ENCODE measurements around the gene ZCCHC4.
"Not testable (repeated sequence)": the region's sequence is repeated elsewhere in the genome, so short reads cannot be mapped to it uniquely, and the experiment has no call there.

Gene ZCCHC4

DNA sequence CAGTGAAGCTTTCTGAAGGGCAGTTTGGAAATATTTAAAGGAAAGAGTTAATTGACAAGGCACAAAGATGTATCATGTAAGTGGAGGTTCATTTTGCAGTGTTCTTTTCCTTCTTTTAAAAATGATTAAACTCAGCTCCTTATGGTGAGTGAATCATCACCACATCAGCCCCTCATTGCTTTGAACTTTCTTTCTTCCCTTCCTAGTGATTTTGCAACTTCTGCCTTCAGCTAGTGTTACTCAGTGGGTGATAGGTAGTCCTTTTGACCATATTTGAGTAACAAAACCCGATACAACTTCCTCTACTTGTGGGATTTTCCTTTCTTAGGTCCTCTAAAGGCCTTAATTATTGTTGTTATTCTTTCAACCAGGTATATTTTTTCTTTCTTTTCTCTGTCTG, 8.2 kb downstream of the ZCCHC4 start:
- DNase-seq (ENCODE audit: extremely low read depth in 1 of 2, low read depth in 1 of 2), result no peak

DNA sequence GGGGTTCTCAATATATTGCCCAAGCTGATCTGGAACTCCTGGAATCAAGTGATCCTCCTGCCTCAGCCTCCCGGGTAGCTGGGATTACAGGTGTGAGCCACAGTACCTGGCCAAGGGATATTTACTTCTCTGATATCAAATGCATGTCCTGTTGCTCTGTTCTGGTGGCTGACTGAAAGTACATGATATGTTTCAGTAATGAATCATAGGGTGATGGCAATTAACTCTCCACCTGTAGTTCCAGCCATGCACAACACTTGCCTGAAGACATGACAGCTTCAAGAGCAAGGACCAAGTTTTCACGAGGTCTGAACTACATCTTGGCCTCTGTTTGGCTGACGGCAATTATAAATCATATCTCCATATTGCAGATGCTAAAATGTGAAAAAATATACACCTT, 9.1 kb downstream of the ZCCHC4 start:
- no peak for DNase-seq (ENCODE audit: extremely low read depth in 1 of 2, low read depth in 1 of 2)

DNA sequence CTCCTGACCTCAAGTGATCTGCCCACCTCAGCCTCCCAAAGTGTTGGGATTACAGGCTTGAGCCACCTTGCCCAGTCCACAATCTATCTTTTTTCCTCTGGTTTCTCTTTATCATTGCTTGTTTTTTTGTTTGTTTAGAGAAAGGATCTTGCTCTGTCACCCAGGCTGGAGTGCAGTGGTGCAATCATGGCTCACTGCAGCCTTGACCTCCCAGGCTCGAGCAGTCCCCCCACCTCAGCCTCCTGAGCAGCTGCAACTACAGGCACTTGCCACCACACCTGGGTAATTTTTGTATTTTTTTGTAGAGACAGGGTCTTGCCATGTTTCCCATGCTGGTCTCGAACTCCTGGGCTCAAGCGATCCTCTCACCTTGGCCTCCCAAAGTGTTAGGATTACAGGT, 15.9 kb downstream of the ZCCHC4 start:
- not testable (repeated sequence) for DNase-seq (ENCODE audit: extremely low read depth in 1 of 2, low read depth in 1 of 2)

DNA sequence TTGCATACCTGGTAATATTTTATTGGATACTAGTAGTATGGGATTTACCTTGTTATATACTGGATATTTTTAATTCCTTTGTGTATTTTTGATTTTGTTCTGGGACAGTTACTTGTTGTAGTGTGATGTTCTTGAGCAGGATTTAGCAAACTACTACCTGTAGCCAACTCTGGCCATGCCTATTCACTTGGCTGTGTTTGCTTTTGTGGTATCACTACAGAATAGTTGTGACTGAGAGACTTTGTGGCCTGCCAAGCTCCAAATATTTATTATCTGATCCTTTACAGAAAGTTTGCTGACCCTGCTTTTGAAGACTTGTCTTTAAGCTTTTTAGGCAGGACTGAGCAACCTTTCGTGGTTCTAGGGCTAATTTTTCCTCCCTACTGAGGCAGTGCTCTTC, 17.8 kb downstream of the ZCCHC4 start:
- no peak for DNase-seq (ENCODE audit: extremely low read depth in 1 of 2, low read depth in 1 of 2)

DNA sequence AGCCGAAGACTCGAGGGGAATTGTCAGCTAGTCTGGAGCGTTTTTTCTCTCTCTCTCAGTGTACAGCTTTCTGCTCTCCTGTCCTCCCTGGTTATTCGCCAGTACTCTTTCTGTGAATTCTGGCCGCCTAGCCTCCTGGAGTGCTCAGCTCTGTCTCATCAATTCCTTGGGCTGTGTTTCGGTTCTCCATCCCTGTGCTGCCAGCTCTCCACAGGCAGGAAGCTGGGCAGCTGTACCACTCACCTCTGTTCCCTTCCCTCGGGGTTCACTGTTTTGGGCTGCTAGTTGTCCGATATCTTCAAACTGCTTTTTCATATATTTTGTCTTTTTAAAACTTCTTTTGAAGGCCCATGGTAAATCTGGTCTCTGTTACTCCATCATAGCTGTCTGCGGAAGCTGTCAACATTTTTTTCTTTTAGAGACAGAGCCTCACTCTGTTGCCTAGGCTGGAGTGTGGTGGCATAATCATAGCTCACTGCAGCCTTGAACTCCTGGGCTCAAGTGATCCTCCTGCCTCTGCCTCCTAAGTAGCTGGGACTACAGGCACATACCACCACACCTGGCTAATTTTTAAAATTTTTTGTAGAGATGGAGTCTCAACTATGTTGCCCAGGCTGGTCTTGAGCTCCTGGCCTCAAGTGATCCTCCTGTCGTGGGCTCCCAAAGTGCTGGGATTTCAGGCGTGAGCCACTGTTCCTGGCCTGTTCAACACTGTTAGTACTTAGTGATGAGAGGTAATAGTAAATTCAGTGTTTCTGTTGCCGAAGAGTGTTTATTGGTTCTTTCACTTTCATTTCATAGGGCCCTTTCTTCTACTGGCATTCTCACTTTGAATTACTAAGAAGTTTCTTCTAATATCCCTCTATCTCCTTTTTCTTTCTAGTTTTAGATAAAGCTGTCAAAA, 18.6 kb downstream of the ZCCHC4 start:
- DNase-seq (ENCODE audit: extremely low read depth in 1 of 2, low read depth in 1 of 2), result no peak

DNA sequence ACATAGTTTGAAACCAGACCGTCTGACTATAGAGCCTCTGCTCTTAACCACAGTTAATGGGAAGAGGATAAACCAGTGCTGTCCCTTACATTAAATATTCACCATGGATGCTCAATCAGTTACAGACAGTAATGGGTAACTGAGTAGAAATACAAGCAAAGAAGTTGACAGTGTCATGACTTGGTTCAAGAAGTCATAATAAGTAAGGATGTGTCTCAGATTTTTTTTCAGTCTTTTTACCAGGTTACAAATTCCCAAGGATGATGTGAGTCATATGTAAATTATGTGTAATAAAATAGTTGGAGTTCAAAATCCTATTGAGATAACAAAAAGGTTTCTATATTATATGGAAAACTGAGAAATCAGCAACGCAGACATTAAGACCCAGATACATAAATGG, 31.1 kb downstream of the ZCCHC4 start:
- no peak for DNase-seq (ENCODE audit: extremely low read depth in 1 of 2, low read depth in 1 of 2)

DNA sequence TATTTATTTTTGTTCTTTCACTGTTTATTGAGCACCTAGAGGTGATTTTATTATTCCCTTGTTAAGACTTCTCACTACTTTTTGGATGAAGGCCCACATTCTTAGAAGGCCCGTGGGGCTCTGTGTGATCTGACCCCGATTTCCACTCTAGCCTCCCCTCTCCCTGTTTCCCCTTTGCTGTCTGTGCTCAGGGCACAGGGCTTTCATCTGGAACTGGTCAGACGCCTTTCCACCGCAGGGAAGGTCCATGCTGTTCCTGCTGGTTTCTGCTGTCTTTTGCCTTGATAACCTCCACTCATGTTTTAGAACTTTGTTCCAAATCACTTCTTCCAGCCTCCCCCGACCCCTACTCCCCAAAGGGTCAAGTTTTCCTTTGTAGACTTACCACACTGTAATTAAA, 33.2 kb downstream of the ZCCHC4 start:
- DNase-seq (ENCODE audit: extremely low read depth in 1 of 2, low read depth in 1 of 2), result no peak

DNA sequence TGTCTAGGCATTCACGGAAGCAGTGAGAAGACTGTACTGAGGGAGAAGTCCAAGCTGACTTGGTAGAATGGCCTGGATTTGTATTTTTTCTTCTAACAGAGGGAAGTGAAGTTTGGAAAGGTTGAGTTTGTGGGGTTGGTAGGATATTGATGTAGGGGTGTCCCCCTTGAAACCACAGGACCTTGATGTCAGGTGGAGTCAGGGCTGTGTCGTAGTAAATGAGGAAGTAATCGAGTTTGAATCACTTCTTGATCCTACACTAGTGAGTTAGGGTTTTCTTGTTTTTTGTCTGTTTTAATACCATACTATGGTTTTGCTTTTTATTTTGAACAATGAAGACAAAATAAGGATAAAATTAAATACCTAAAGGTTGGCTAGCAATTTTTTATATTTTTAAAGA, 34.3 kb downstream of the ZCCHC4 start:
- DNase-seq (ENCODE audit: extremely low read depth in 1 of 2, low read depth in 1 of 2), result no peak

DNA sequence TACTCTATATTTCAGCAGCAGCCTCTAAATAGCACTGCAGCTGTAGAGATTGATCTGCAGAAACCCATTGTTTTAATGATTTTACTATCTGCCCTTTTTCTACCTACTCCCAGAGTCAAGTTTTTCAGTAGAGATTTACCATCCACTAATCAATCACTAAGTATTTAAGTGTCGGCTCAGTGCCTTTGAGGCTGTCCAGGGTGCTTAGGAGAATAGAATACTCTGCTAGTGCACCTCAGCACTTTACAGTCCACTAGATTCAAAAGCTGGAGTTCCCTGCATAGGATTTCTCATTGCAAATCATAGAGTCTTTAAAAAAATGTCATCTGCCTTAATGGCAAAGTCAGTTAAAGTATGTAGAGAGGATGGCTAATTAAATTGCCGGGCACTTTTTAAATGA, 34.9 kb downstream of the ZCCHC4 start:
- no peak for DNase-seq (ENCODE audit: extremely low read depth in 1 of 2, low read depth in 1 of 2)

DNA sequence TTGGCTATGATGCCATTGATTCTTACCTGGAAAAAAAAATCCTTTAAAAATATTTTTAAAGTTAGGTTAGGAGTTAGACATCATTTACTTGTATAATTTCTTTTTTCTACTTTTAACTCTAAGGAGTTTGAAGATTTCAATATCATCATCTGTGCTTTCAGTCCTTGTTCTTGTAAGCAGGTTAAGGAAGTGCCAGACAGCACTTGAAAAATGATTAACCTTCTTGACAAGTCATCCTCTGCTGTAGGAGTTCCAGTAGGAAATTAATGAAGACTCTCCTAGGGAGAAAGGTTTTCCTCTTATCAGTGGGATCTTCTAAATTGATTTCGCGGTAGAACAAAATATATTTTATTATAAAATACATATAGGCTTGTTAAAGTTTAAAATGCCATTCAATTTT, 35.4 kb downstream of the ZCCHC4 start:
- no peak for DNase-seq (ENCODE audit: extremely low read depth in 1 of 2, low read depth in 1 of 2)

DNA sequence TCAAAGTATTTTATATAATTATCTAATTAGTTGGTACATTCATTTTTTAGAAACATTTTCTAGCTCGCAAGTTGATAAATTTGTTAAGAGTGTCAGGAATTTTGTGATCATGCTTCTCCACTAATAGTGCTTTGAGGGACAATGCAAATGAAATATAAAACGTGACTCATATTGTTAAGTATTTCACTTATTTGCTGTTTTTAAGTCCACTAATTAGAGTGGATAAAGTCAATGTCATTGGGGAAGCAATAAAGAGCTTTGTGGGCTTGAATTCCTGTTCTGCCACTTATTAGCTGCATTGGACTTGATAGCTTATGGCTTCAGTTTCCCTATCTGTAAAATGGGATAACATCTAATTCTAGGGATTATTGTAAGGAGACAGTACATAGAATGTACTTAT, 38.0 kb downstream of the ZCCHC4 start:
- no peak for DNase-seq (ENCODE audit: extremely low read depth in 1 of 2, low read depth in 1 of 2)

DNA sequence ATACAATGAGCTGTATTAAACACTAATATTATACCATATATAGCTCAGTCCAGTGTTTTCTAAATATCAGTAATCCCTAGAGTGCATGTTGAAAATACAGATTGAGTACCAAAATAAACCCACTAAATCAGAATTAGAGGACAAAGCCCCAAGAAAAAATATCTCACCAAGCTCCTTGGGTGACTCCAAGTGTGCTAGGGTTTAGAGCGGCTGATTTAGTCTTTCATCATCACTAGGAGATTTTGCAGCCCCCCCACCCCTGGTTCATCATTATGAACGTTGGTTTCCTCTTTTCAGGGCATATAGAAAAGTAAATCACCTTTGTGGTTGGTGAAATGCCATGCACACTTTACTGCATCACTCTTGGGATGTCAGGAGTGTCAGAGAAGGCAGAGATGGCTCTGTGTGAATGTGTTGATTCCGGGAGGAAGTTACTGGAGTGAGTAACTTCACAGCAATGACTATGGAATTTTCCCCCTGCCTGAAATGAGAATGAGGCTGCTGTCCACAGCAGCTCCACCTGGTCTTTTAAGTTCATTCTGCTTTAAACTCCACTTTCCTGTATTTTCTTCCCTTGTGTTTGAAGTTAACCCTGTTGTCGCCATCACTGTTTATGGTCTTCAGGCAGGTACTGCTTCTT, 39.3 kb downstream of the ZCCHC4 start:
- no peak for DNase-seq (ENCODE audit: extremely low read depth in 1 of 2, low read depth in 1 of 2)

DNA sequence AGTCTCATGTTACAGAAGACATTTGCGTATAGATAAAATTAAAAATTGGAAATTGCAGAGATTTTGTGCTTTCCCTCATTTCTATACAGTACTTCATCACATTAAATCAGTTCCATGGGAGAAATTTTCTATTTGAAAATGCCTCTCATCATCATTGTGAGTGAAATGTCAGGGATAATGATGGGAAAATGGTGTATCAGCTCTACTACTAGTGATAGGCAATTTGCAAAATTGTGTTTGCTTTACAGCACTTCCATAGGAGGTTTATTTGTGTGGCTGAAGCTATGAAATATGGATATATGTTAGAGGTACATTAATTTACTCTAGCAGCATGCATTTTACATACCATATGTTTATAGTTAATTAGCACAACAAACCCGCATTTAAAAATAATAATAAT, 43.5 kb downstream of the ZCCHC4 start:
- no peak for DNase-seq (ENCODE audit: extremely low read depth in 1 of 2, low read depth in 1 of 2)

DNA sequence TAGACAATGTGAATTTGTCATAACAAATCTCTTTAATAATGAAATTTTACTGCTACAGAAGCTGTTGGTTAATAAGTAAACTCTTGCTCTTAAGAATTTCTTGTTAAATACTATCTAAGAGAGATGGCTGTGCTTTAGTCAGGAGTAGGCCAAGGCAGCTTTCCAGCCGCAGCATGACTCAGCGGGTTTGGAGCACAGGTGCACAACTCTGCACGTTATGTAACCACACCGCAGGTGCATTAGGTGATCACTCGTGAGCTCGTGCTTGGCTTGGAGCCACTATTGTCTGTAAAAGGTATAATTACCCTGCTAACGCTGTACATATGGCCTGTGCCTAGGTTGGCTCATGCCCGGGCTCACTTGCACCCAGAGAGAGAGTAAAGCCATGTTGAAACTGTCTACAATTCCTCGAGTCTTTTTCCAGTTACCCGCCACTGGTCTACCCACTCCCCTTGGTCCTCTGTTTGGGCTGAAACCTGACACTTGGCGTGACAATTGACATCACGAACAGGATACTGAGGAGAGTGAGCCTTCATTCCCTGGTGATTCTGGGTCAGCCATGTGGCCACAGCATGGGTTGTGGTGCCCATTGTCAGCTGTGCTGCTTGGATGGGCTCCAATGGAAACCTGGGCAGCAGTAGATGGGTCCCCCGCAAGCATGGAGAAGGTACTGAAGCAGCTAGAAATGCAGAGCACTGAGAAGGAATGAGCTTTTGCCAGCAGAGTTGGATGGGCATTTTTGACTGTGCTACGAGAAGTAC, 46.1 kb downstream of the ZCCHC4 start:
- DNase-seq (ENCODE audit: extremely low read depth in 1 of 2, low read depth in 1 of 2), result no peak

DNA sequence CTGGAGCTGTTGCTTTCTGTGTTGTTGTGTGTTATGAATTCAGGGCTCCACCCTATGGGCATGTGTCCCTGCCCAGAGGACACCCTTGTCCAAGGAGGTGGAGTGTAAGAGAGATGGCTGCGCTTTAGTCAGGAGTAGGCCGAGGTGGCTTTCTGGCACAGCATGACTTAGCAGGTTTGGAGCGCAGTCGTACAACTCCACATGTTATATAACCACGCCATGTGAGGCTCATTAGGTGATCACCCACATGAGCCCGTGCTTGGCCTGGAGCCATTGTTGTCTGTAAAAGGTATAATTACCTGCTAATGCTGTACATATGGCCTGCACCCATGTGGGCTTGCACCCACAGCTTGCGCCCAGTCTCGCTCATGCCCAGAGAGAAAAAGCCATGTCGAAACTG, 48.7 kb downstream of the ZCCHC4 start:
- DNase-seq (ENCODE audit: extremely low read depth in 1 of 2, low read depth in 1 of 2), result no peak

DNA sequence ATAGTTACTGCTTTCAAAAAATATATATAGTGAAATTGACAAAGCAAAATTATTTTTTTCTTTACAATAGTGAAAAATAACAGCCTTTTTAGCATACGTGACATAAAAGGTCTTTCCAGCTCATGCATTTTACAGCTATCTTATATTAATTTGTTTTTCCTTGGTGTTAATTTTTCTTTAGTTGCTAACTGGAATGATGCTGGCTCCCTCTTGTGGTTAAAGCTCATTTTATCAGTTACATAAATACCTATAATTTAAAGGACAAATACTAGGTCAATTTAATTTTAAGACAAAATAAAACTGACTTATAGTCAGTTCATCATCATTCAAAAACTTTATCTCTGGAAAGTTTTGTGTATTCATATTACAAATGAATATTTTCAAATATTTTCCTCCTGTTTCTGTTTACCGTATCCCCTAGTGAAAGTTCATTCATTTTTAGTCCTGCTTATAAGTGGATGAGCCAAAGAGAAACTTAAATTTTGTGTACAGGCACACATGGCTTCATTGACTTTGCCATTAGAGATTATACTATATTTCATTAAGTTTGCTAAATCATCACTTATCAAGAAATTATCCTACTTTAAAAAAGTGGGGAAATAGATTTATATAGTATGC, 54.5 kb downstream of the ZCCHC4 start:
- no peak for DNase-seq (ENCODE audit: extremely low read depth in 1 of 2, low read depth in 1 of 2)

DNA sequence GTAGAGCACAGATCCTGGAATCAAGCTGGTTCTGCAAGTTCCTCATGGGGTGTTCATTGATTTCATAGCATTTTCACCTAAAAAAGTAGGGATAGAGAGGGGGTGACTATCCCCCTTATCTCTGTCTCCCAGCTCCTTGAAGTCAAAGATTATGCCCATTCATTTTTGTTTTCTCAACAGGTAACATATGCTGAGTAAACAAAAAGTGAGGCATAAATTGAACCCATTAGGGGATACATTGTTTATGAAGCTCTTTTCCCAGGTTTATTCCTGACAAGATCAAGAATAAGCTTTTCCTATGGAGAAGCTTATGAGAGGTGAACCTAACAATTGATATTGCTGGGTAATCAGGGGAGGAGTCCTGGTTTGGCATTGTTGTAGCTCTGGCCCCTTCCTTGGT, 55.3 kb downstream of the ZCCHC4 start:
- DNase-seq (ENCODE audit: extremely low read depth in 1 of 2, low read depth in 1 of 2), result no peak

DNA sequence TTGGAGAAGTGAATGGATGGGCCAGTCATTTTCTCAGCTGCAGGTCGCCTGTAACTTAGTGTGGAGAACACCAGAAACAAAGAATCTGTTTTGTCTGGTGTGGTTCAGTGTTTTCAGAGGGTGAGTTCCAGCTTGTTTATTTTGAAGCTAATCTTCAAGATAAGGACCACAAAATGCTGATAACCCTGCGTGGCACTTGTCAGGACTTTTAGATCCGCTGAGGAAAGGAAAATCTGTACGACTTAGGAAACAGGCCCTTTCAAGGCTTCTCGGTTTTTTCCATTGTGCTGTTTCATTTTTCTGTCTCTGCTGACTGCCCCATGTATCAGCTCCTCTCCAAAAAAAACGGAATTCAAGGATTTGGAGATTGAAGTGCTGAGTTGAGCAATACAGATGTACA, 55.7 kb downstream of the ZCCHC4 start:
- no peak for DNase-seq (ENCODE audit: extremely low read depth in 1 of 2, low read depth in 1 of 2)

DNA sequence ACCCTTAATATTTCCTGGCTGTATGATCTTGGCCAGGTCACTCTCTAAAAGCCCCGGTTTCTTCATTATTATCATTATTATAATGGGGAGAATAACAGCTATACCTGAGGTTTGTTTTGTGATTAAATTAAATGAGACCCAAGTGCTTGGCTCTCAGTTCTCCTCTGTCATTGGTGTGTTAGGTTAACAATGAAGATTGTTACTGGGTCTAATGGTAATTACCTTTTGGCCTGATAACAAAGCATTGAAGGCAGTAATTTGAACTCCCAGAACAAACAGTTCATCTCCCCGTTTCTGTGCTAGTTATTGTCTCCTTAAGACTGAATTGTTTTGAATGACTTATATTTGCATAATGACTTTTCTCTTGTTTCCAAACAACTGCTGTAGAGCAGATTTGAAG, 57.7 kb downstream of the ZCCHC4 start:
- DNase-seq (ENCODE audit: extremely low read depth in 1 of 2, low read depth in 1 of 2), result no peak

DNA sequence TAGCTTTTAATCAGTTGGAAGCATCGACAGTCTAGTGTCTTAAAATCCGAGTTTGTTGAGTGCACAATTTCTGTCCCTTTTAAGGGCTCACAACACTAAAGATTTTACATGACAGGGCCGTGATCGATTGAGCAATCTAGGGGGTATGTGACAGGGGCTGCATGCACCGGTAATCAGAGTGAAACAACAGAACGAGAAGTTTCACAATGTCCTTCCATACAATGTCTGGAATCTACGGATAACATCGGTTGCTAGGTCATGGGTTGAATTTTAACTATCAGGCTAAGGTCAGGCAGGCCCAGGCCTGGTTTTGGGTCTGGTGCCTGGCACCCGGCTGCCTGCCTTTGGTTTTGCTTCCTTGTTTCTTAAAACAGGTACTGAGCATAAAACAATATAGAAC, 60.0 kb downstream of the ZCCHC4 start:
- not testable (repeated sequence) for DNase-seq (ENCODE audit: extremely low read depth in 1 of 2, low read depth in 1 of 2)

All from stimulated activated CD8-positive, alpha-beta memory T cell treated with anti-CD3 and anti-CD28 coated beads, Interleukin-7, amount 100 ng/mL, for 48 hours (primary cell).